ENCODE data around the gene NPHS2.

DNA sequence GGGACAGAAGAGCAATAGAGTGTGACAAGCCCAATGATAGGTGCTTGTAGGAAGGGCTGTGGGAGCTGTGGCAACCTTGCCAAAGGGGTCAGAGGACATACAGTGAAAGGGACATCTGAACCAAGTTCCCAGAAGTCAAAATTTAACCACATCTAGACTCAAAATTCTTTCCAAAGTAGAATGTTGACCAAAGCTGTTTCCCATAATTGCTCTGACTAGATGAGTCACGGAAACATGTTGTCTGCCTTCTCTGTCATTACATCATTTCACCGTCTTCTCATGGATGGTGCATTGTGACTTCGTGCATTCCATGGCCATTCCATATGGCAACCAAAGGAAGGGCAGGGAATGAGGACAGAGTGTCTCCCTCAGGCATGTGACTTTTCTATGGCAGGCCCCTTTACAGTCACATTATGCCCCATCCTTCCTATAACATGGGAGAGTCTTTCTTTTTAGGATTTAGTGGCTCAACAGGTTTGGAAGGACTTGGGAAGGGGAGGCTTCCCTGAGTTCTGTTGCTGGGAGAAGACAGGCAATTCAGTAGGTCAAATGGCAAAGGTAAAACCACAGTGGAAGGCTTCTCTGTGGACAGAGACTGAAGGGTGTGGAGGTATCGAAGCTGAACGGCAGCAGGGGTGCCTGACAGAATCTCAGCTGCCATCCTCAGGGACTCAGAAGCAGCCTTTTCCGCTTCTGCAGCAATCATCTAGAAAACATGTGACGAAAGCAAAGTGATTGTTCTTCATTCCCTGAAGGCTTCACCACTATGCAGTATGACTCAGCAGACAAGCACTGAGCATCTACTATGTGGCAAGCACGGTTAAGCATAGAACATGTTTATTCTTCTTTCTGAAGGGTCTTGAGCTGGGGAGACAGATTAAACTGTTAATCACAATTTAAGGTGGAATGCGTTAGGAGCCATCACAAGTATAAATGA, 24.7 kb downstream of the NPHS2 start:
- TF ChIP-seq, protein P1, sequence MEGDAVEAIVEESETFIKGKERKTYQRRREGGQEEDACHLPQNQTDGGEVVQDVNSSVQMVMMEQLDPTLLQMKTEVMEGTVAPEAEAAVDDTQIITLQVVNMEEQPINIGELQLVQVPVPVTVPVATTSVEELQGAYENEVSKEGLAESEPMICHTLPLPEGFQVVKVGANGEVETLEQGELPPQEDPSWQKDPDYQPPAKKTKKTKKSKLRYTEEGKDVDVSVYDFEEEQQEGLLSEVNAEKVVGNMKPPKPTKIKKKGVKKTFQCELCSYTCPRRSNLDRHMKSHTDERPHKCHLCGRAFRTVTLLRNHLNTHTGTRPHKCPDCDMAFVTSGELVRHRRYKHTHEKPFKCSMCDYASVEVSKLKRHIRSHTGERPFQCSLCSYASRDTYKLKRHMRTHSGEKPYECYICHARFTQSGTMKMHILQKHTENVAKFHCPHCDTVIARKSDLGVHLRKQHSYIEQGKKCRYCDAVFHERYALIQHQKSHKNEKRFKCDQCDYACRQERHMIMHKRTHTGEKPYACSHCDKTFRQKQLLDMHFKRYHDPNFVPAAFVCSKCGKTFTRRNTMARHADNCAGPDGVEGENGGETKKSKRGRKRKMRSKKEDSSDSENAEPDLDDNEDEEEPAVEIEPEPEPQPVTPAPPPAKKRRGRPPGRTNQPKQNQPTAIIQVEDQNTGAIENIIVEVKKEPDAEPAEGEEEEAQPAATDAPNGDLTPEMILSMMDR (optimal IDR thresholded peaks at IDR 0.05 in 1 of 3, IDR thresholded peaks at IDR 0.05 in 1 of 3, conservative IDR thresholded peaks at IDR 0.05 in 1 of 3; ENCODE audit: extremely low read depth in 1 of 3, insufficient read depth in 2 of 3, low read length in 3 of 3), result no peak
- TF ChIP-seq EZH2 (IDR thresholded peaks at IDR 0.05; ENCODE audit: low read length), result no peak

Data from keratinocyte (primary cell).